HEK293 (cell line): ENCODE measurements around the gene MLLT3.
A peak's percentile ranks its signal among the peaks of the same experiment; 100 is the strongest.

Experiments used
- AEBP2 ChIP-seq: fragments of 450-650 bp; formaldehyde crosslinking; IDR thresholded peaks from 2 replicates; pipeline ENCODE4 v1.5.1; 2016; ENCODE audit warnings: missing biosample characterization, missing genetic modification characterization, borderline replicate concordance
- BCL11B ChIP-seq: fragments of 450-650 bp; formaldehyde crosslinking; IDR thresholded peaks from 2 replicates; pipeline ENCODE4 v1.5.1; 2016; ENCODE audit warnings: low read depth, missing biosample characterization, missing genetic modification characterization
- CTCF ChIP-seq: fragments of 450-650 bp; formaldehyde crosslinking; IDR thresholded peaks from 2 replicates; pipeline ENCODE4 v1.5.1; 2016; ENCODE audit warnings: missing biosample characterization, missing genetic modification characterization
- EGR2 ChIP-seq: fragments of 450-650 bp; formaldehyde crosslinking; IDR thresholded peaks from 2 replicates; pipeline ENCODE4 v1.5.1; 2016; ENCODE audit warnings: low read depth, missing biosample characterization, missing genetic modification characterization
- IKZF3 ChIP-seq: fragments of 450-650 bp; IDR thresholded peaks from 2 replicates; pipeline ENCODE4 v1.5.0; 2018; ENCODE audit warnings: missing biosample characterization, mild to moderate bottlenecking, missing genetic modification characterization, moderate library complexity
- MZF1 ChIP-seq: fragments of 450-650 bp; formaldehyde crosslinking; IDR thresholded peaks from 2 replicates; pipeline ENCODE4 v1.5.1; 2017; ENCODE audit warnings: missing biosample characterization, missing genetic modification characterization, borderline replicate concordance
- PRDM1 ChIP-seq: fragments of 450-650 bp; formaldehyde crosslinking; IDR thresholded peaks from 2 replicates; pipeline ENCODE4; 2016; ENCODE audit warnings: missing biosample characterization, missing genetic modification characterization
- PRDM4 ChIP-seq: fragments of 450-650 bp; formaldehyde crosslinking; IDR thresholded peaks from 2 replicates; pipeline ENCODE4 v1.5.1; 2017; ENCODE audit warnings: missing biosample characterization, missing genetic modification characterization
- PRDM6 ChIP-seq: fragments of 450-650 bp; formaldehyde crosslinking; IDR thresholded peaks from 2 replicates; pipeline ENCODE4 v1.5.1; 2017; ENCODE audit warnings: missing biosample characterization, missing genetic modification characterization
- ZBTB10 ChIP-seq: fragments of 450-650 bp; formaldehyde crosslinking; IDR thresholded peaks from 2 replicates; pipeline ENCODE4 v1.5.1; 2016; ENCODE audit warnings: missing biosample characterization, missing genetic modification characterization
- ZNF146 ChIP-seq: fragments of 450-650 bp; formaldehyde crosslinking; IDR thresholded peaks from 2 replicates; pipeline ENCODE4 v1.5.1; 2016; ENCODE audit warnings: missing biosample characterization, missing genetic modification characterization
- ZNF175 ChIP-seq: fragments of 450-650 bp; formaldehyde crosslinking; IDR thresholded peaks from 2 replicates; pipeline ENCODE4 v1.5.1; 2016; ENCODE audit warnings: missing biosample characterization, missing genetic modification characterization
- ZNF239 ChIP-seq: fragments of 450-650 bp; formaldehyde crosslinking; IDR thresholded peaks from 2 replicates; pipeline ENCODE4 v1.5.1; 2016; ENCODE audit warnings: missing biosample characterization, missing genetic modification characterization
- ZNF394 ChIP-seq: fragments of 450-650 bp; formaldehyde crosslinking; IDR thresholded peaks from 2 replicates; pipeline ENCODE4 v1.5.1; 2016; ENCODE audit warnings: missing biosample characterization, missing genetic modification characterization, mild to moderate bottlenecking, moderate library complexity, borderline replicate concordance
- ZNF501 ChIP-seq: fragments of 450-650 bp; formaldehyde crosslinking; IDR thresholded peaks from 2 replicates; pipeline ENCODE4 v1.5.1; 2016; ENCODE audit warnings: missing biosample characterization, missing genetic modification characterization
- ZNF596 ChIP-seq: fragments of 450-650 bp; IDR thresholded peaks from 2 replicates; pipeline ENCODE4 v1.5.0; 2018; ENCODE audit warnings: missing biosample characterization, mild to moderate bottlenecking, missing genetic modification characterization, moderate library complexity
- ZNF791 ChIP-seq: fragments of 450-650 bp; formaldehyde crosslinking; IDR thresholded peaks from 2 replicates; pipeline ENCODE4 v1.5.1; 2016; ENCODE audit warnings: missing biosample characterization, missing genetic modification characterization
- ZNF792 ChIP-seq: fragments of 450-650 bp; formaldehyde crosslinking; IDR thresholded peaks from 2 replicates; pipeline ENCODE4 v1.5.1; 2016; ENCODE audit warnings: missing biosample characterization, missing genetic modification characterization
- ZNF830 ChIP-seq: fragments of 450-650 bp; IDR thresholded peaks from 2 replicates; pipeline ENCODE4 v1.5.0; 2018; ENCODE audit warnings: missing biosample characterization, missing genetic modification characterization, low read depth, mild to moderate bottlenecking, moderate library complexity
- ZSCAN5A ChIP-seq: fragments of 450-650 bp; formaldehyde crosslinking; IDR thresholded peaks from 2 replicates; pipeline ENCODE4 v1.5.1; 2016; ENCODE audit warnings: missing biosample characterization, missing genetic modification characterization
- TF ChIP-seq, protein P1 (sequence below): fragments of 450-650 bp; formaldehyde crosslinking; conservative IDR thresholded peaks from 2 replicates; pipeline ENCODE4 v1.5.1; 2016; ENCODE audit warnings: low read depth, missing biosample characterization, missing genetic modification characterization
- TF ChIP-seq, protein P2 (sequence below): fragments of 450-650 bp; formaldehyde crosslinking; IDR thresholded peaks from 2 replicates; pipeline ENCODE4 v1.5.1; 2016; ENCODE audit warnings: missing biosample characterization, missing genetic modification characterization

The MLLT3 gene

GRCh38 chr9:20496328-20496727 is 126.0 kb downstream of the MLLT3 start (continued):
- no peak for TF ChIP-seq AEBP2 (tag by site-specific recombination)
- TF ChIP-seq ZNF791 (tag by site-specific recombination) = no peak
- no peak for TF ChIP-seq ZNF239 (tag by site-specific recombination)
- TF ChIP-seq ZNF175 = no peak
- TF ChIP-seq PRDM6 (tag by site-specific recombination) = peak; percentile 71
- TF ChIP-seq ZNF394 = no peak
- TF ChIP-seq CTCF (tag by site-specific recombination) = no peak
- no peak for TF ChIP-seq EGR2 (tag by site-specific recombination)
- no peak for TF ChIP-seq PRDM1
- TF ChIP-seq, protein P1, sequence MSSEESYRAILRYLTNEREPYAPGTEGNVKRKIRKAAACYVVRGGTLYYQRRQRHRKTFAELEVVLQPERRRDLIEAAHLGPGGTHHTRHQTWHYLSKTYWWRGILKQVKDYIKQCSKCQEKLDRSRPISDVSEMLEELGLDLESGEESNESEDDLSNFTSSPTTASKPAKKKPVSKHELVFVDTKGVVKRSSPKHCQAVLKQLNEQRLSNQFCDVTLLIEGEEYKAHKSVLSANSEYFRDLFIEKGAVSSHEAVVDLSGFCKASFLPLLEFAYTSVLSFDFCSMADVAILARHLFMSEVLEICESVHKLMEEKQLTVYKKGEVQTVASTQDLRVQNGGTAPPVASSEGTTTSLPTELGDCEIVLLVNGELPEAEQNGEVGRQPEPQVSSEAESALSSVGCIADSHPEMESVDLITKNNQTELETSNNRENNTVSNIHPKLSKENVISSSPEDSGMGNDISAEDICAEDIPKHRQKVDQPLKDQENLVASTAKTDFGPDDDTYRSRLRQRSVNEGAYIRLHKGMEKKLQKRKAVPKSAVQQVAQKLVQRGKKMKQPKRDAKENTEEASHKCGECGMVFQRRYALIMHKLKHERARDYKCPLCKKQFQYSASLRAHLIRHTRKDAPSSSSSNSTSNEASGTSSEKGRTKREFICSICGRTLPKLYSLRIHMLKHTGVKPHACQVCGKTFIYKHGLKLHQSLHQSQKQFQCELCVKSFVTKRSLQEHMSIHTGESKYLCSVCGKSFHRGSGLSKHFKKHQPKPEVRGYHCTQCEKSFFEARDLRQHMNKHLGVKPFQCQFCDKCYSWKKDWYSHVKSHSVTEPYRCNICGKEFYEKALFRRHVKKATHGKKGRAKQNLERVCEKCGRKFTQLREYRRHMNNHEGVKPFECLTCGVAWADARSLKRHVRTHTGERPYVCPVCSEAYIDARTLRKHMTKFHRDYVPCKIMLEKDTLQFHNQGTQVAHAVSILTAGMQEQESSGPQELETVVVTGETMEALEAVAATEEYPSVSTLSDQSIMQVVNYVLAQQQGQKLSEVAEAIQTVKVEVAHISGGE = no peak
- no peak for TF ChIP-seq ZNF830 (tag by site-specific recombination)
- no peak for TF ChIP-seq MZF1 (tag by site-specific recombination)
- no peak for TF ChIP-seq BCL11B (tag by site-specific recombination)
- TF ChIP-seq ZNF792 = no peak
- no peak for TF ChIP-seq ZBTB10 (tag by site-specific recombination)
- no peak for TF ChIP-seq ZNF501 (tag by site-specific recombination)
- no peak for TF ChIP-seq ZNF146
- TF ChIP-seq, protein P2, sequence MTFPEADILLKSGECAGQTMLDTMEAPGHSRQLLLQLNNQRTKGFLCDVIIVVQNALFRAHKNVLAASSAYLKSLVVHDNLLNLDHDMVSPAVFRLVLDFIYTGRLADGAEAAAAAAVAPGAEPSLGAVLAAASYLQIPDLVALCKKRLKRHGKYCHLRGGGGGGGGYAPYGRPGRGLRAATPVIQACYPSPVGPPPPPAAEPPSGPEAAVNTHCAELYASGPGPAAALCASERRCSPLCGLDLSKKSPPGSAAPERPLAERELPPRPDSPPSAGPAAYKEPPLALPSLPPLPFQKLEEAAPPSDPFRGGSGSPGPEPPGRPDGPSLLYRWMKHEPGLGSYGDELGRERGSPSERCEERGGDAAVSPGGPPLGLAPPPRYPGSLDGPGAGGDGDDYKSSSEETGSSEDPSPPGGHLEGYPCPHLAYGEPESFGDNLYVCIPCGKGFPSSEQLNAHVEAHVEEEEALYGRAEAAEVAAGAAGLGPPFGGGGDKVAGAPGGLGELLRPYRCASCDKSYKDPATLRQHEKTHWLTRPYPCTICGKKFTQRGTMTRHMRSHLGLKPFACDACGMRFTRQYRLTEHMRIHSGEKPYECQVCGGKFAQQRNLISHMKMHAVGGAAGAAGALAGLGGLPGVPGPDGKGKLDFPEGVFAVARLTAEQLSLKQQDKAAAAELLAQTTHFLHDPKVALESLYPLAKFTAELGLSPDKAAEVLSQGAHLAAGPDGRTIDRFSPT (tag by site-specific recombination) = peak; percentile 51; the same call in 1 of the 2 replicates
- TF ChIP-seq IKZF3 = no peak
- TF ChIP-seq ZSCAN5A (tag by site-specific recombination) = no peak
- TF ChIP-seq ZNF596 (tag by site-specific recombination) = no peak
- peak; percentile 79 for TF ChIP-seq PRDM4 (tag by site-specific recombination)
